Measurements from ENCODE around the gene SLC25A28. TPM values are rescaled to one million over a fixed set of nuclear protein-coding genes. Genes with fewer than 3 reads are reported as not detected.
A peak's percentile ranks its signal among the peaks of the same experiment; 100 is the strongest.

Gene SLC25A28
- total RNA-seq, 1 experiment from 2014 or later: 22.2 TPM

DNA sequence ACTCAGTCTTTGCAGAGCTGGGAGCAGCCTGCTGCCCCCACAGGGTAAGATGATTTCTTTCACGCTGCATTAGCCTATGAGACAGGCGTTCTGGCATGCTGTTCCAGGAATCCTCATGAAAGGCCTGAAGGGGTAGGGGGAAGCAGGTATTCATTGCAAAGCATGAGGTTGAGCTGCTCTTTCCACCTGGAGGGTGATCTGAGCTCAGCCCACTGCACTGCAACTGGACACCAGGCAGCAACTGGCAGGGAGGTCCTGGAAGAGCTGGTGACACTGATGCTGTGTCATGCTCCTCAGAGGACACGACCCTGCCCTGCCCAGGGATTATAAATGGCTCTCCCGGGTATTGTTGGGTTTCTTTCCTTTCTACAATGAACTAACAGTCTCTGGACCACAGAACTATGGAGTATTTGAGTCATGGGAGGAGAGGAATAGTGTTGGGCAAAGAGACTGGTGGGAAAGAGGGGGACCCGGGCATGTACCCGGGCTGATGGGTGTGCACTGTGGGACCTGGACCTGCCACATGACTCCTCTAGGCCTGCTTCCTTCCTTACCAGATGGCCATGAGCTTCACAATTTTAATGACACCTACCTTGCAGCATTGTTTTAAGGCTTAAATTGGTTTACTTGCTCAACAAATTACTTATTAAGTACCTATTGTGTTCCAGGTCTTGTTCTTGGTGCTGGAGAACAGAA is 24.3 kb downstream of the SLC25A28 start:
- H4K20me1 ChIP-seq (ENCODE audit: control insufficient read depth, insufficient read depth, insufficient read length): no peaks in the 10 kb centered on the region
- H3K79me1 ChIP-seq (ENCODE audit: insufficient read depth, low read depth, low read length, poor library complexity, severe bottlenecking): no peaks in the 10 kb centered on the region
- no peak overlapping the region for H2AK5ac ChIP-seq (ENCODE audit: insufficient read length, low read length)
- no peak overlapping the region for H2BK120ac ChIP-seq (ENCODE audit: low read depth, low read length, poor library complexity, severe bottlenecking)
- H3K23me2 ChIP-seq (ENCODE audit: insufficient read length, low read depth, low read length, poor library complexity, severe bottlenecking): no peaks in the 10 kb centered on the region
- no peak overlapping the region for H2BK15ac ChIP-seq (ENCODE audit: low read depth, low read length)
- no peak overlapping the region for H3K23ac ChIP-seq (ENCODE audit: insufficient read length, low read depth, low read length)
- H4K8ac ChIP-seq (replicated peaks; ENCODE audit: insufficient read length, low read depth, low read length): no peak overlapping the region
- Mint-ChIP-seq H3K36me3 (ENCODE audit: insufficient read depth in 1 of 3, low read depth in 3 of 3) (no peaks in the 10 kb centered on the region), H3K27me3 (ENCODE audit: low read depth) (peaks cover 24% of the 10 kb centered on the region), H3K9me3 (no peaks in the 10 kb centered on the region), H3K4me3 (no peak overlapping the region), H3K4me1 (peaks cover 19 to 27% of the 10 kb centered on the region in 2 experiments), H3K27ac (peak overlapping the region in 1 of 3 experiments; percentile 36; a peak in 2 of 7 replicates)
- no peak overlapping the region for H3K14ac ChIP-seq (ENCODE audit: insufficient read depth, low read length)
- no peak overlapping the region for H4K5ac ChIP-seq (ENCODE audit: insufficient read length, low read depth, low read length)
- H3K79me2 ChIP-seq (ENCODE audit: insufficient read depth, low read length): no peaks in the 10 kb centered on the region
- H3K9ac ChIP-seq (ENCODE audit: extremely low read depth, insufficient read length, low read length): no peak overlapping the region
- H3K56ac ChIP-seq (ENCODE audit: insufficient read length, low read depth, low read length): no peak overlapping the region
- H2BK12ac ChIP-seq (ENCODE audit: insufficient read length, low read depth, low read length): no peak overlapping the region
- no peaks in the 10 kb centered on the region for H3K4me1 ChIP-seq (ENCODE audit: insufficient read depth, low read length)
- H2BK20ac ChIP-seq (ENCODE audit: low read depth, low read length, poor library complexity, severe bottlenecking): no peak overlapping the region
- no peaks in the 10 kb centered on the region for H3K9me3 ChIP-seq (ENCODE audit: control insufficient read depth, low read depth, low read length)
- H3T11ph ChIP-seq (ENCODE audit: low read length): no peak overlapping the region
- no peaks in the 10 kb centered on the region for H3K27me3 ChIP-seq (ENCODE audit: insufficient read depth, low read length)
- peak; percentile 46 for DNase-seq
- no peak overlapping the region for H2AFZ ChIP-seq (ENCODE audit: low read length)
- no peak overlapping the region for H3K4me2 ChIP-seq (ENCODE audit: insufficient read depth, insufficient read length, low read length)
- H4K91ac ChIP-seq (ENCODE audit: insufficient read length, low read depth, low read length): no peak overlapping the region
- no peak overlapping the region for H3K4ac ChIP-seq (ENCODE audit: low read depth, low read length)
- no CpG with 5 or more reads among the region's 6 CpGs for WGBS (ENCODE audit: extremely low coverage, insufficient read length, low lambda C conversion rate)
- no peak overlapping the region for H3K27ac ChIP-seq (ENCODE audit: insufficient read length, low read depth, low read length)
- no peak for TF ChIP-seq CTCF (conservative IDR thresholded peaks at IDR 0.05)
- no peak overlapping the region for H2BK5ac ChIP-seq (ENCODE audit: insufficient read length, low read length)
- no peak overlapping the region for H3K18ac ChIP-seq (ENCODE audit: insufficient read length, low read depth, low read length)

Data from H9 (cell line).